ENCODE measurements around the gene SFT2D1. TPM values are rescaled to one million over a fixed set of nuclear protein-coding genes. Genes with fewer than 3 reads are reported as not detected.

The SFT2D1 gene
- total and polyA plus RNA-seq, 9 of the 15 experiments (the other 6 are each of a cell fraction or from before 2014, with no cell fraction given), result 54.4 to 140 (median 74.6) TPM

DNA sequence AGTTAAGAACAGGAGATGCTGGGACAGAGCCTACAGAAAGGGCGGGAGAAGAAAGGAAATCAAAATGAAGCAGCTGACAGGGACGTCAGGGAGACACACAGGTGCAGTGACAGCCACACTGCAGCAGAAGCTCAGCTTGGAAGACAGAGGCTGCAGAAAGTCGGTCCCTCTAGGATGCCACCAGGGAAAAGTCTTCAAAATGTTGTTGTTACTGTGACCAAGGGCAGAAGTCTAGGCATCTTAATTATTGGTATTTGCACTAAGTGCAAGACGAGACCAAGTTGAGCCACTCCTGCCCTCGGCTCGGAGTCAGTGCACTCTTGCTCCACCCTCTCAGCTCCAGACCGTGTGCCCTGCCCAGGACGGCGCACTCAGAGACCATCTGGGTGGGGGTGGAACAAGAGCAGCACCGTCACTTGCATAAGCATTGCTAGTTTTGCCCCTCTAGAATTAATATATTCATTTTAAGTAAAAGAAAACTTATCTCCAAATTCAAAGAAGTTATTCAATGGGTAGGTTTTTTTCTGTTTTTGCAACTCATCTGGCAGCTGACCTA lies 36.7 kb downstream of the SFT2D1 start (continued):
- TF ChIP-seq ZNF318 (IDR thresholded peaks at IDR 0.05; ENCODE audit: borderline replicate concordance in 1 of 2, low read depth in 1 of 2), result no peak
- TF ChIP-seq MBD2 (IDR thresholded peaks at IDR 0.05; ENCODE audit: borderline replicate concordance, low read depth), result no peak
- no peak for TF ChIP-seq TCF15 (CRISPR knock-in tag; IDR thresholded peaks at IDR 0.05)
- TF ChIP-seq GABPA (tag; conservative IDR thresholded peaks at IDR 0.05; ENCODE audit: low read depth), result no peak
- TF ChIP-seq, protein P1, sequence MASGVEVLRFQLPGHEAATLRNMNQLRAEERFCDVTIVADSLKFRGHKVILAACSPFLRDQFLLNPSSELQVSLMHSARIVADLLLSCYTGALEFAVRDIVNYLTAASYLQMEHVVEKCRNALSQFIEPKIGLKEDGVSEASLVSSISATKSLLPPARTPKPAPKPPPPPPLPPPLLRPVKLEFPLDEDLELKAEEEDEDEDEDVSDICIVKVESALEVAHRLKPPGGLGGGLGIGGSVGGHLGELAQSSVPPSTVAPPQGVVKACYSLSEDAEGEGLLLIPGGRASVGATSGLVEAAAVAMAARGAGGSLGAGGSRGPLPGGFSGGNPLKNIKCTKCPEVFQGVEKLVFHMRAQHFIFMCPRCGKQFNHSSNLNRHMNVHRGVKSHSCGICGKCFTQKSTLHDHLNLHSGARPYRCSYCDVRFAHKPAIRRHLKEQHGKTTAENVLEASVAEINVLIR (CRISPR knock-in tag; IDR thresholded peaks at IDR 0.05), result no peak
- no peak for TF ChIP-seq SMARCE1 (IDR thresholded peaks at IDR 0.05)
- no peak for TF ChIP-seq ZNF740 (CRISPR knock-in tag; IDR thresholded peaks at IDR 0.05)
- TF ChIP-seq ZNF740 (tag; IDR thresholded peaks at IDR 0.05), result no peak
- TF ChIP-seq HDAC2 (IDR thresholded peaks at IDR 0.05), result no peak
- no peak for TF ChIP-seq ETV6 (IDR thresholded peaks at IDR 0.05; ENCODE audit: borderline replicate concordance in 1 of 2, low read depth in 2 of 2, low read length in 1 of 2)
- TF ChIP-seq ETV6 (CRISPR knock-in tag; IDR thresholded peaks at IDR 0.05; ENCODE audit: borderline replicate concordance), result no peak
- no peak for TF ChIP-seq ZNF780A (CRISPR knock-in tag; IDR thresholded peaks at IDR 0.05)
